ENCODE measurements around the gene ABHD15.

The ABHD15 gene

GRCh38 chr17:29571883-29572681 is 5.2 kb upstream of the ABHD15 start:
- no peak overlapping the region for H3K4me3 ChIP-seq (replicated peaks in 1 of 2; ENCODE audit: low read depth in 2 of 2, low read length in 2 of 2)
- DNase-seq (ENCODE audit: low read depth in 2 of 2) = no peak
- TF ChIP-seq, protein P1, sequence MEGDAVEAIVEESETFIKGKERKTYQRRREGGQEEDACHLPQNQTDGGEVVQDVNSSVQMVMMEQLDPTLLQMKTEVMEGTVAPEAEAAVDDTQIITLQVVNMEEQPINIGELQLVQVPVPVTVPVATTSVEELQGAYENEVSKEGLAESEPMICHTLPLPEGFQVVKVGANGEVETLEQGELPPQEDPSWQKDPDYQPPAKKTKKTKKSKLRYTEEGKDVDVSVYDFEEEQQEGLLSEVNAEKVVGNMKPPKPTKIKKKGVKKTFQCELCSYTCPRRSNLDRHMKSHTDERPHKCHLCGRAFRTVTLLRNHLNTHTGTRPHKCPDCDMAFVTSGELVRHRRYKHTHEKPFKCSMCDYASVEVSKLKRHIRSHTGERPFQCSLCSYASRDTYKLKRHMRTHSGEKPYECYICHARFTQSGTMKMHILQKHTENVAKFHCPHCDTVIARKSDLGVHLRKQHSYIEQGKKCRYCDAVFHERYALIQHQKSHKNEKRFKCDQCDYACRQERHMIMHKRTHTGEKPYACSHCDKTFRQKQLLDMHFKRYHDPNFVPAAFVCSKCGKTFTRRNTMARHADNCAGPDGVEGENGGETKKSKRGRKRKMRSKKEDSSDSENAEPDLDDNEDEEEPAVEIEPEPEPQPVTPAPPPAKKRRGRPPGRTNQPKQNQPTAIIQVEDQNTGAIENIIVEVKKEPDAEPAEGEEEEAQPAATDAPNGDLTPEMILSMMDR (IDR thresholded peaks at IDR 0.05; ENCODE audit: low read depth, low read length) = no peak

DNA sequence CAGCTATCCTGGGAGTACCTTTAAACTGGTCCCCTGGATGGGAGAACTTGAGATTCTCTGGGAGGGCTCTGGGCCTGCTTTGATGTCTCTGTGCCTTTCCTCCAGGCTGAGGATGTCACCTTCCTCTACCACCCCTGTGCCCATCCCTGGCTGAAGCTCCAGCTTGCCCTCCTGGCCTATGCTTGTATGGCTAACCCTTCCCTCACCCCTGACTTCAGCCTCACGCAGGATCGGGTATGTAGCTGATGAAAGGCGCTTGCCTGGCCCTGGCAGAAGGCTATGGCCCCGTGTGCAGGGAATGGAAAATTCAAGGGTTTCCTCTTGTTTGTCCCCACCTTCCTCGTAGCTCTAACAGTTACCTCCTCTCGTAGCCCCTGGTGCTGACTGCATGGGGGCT is 4.6 kb upstream of the ABHD15 start:
- H3K4me3 ChIP-seq (replicated peaks in 1 of 2; ENCODE audit: low read depth in 2 of 2, low read length in 2 of 2) = no peak overlapping the region
- TF ChIP-seq, protein P1 (IDR thresholded peaks at IDR 0.05; ENCODE audit: low read depth, low read length) = no peak
- no peak for DNase-seq (ENCODE audit: low read depth in 2 of 2)

DNA sequence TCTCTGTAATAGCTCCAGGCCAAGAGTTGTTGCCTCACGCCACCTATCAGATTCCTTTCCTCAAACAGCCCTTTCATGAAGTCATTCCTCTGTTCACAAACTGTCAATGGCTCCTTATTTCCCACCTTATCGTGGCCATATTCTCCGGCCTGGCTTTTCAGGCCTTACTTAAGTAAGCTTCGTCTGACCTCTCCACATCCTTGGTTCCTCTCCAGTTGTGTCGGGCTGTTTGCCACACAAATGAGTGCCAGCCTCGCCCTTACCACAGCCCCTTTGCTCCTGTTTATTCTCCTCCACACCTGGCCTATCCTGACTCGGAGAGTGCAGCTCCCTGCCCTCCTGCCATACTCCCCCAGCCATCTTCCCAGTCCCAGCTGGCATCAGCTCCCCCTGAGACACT is 3.7 kb upstream of the ABHD15 start:
- TF ChIP-seq, protein P1 (IDR thresholded peaks at IDR 0.05; ENCODE audit: low read depth, low read length) = no peak
- no peak for DNase-seq (ENCODE audit: low read depth in 2 of 2)
- H3K4me3 ChIP-seq (replicated peaks in 1 of 2; ENCODE audit: low read depth in 2 of 2, low read length in 2 of 2) = no peak overlapping the region

DNA sequence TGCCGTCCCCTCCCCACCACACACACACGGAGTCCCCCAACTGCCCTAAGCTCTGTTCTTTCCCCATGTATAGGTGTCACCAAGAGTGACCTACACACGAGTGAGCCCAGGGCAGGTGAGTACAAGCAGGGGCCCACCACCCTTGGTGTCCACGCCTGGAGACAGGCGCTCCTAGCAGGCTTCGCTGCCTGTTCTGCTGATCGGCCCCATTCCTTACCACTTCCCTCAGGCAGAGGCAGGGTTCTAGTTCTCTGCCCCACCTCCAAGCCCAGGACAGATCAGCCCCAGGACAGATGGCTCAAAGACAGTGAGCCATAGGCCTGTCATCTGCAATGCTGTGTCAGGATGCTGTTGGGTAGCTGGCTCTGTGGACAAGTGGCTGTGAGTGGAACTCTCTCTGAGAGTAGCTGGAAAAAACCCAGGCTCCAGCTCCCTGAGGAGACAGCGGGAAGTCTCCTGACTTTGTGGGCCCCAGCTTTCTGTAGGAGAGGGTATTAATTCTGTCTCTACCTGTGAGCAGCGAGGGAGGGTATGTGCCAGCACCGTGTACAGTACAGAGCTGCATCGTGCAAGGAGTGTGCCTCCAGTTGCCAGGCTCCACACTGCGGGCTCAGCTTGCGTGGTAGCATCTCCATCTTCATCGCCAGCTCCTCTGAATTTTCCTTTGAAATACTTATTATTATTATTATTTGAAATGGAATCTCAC is 2.6 kb upstream of the ABHD15 start:
- peak in 1 of 2 donors; percentile 28 for DNase-seq (ENCODE audit: low read depth in 2 of 2)
- H3K4me3 ChIP-seq (replicated peaks in 1 of 2; ENCODE audit: low read depth in 2 of 2, low read length in 2 of 2) = peak overlapping the region; percentile 67 to 80
- TF ChIP-seq, protein P1 (IDR thresholded peaks at IDR 0.05; ENCODE audit: low read depth, low read length) = no peak

DNA sequence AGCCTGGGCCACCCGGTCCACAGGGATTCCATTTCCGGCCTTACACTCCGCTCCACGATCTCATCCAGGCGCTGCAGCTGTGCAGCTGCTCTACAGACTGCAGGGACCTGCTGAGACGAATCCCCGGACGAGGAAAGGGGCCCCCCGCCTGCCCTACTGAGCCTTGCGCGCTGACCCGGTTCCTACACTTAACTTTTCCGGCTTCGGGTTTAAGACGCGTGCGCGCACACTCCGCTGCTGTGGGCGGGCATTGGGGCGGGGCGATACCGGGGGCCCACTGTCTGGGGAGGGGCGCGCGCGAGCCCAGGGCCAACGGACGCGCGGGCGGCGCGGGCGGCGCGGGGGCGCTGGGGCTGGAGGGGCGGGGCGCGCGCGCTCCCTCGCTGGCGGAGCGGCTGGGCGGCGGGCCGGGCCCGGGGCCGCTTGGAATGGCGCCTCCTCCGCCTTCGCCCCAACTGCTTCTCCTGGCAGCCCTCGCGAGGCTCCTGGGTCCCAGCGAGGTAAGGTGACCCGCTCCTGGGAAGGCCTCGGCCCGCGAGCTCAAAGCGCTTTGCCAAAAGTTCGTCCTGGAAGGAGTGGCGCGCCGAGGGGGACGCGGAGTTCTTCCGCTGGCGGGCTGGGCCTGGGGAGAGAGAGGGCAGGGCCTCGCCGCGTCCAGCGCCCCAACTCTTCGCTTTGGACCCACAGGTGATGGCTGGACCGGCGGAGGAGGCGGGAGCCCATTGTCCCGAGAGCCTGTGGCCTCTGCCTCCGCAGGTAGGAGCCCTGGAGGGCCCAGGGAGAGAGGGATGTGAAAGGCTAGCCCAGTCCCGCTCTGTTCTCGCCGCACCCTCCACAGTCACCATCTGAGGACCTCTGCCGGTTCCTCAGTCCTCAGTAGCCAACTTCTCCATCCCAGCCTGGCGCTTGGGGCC is 1.8 kb upstream of the ABHD15 start, which contains the start of gene TP53I13:
TSS of gene TP53I13 (plus strand) at position 371 of the 914 bp plus-strand sequence. CDS start at position 429, 58 bp downstream.
- TF ChIP-seq, protein P1 (IDR thresholded peaks at IDR 0.05; ENCODE audit: low read depth, low read length) = no peak
- H3K4me3 ChIP-seq (replicated peaks in 1 of 2; ENCODE audit: low read depth in 2 of 2, low read length in 2 of 2) = peak within 1 kb of the TSS; percentile 67 to 80
- DNase-seq (ENCODE audit: low read depth in 2 of 2) = peak; percentile 77 to 86

DNA sequence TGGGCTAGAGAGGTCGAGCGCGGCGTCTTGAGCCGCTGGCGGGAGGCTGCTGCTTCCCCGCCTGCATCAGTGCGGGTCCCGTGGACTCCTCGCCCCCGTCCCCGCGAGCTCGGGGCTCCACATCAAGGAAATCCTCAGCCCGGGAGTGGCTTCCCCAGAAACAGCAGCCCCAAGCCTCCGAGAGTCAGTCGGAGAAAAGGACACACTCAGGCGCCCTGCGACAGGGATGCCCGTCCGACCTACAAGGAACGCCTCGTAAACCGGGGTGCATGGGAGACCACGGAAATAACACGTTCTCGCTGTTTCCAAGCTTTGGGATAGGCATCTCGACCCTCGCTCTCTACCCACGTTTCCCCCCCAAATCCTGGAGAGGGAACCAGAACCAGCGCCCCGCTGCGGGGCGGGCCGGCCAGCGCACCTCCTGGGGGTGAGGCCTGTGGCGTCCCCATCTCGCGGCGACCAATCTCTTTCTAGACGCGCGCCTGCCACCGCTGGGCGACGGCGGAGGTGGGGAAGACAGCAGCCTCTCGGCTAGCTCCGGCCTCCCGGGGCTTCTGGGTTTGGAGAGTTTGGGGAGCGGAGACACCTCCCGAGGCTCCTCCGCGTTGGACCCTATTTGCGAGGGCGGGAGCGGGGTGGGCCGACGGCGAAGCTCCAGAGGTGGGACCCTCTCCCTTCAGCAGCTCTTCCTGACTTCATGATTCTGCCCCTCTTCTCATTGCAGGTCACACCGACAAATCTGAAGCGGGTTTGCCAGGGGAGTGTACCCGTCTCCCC is 905 bp upstream of the ABHD15 start:
- DNase-seq (ENCODE audit: low read depth in 2 of 2) = peak; percentile 38 to 53
- peak overlapping the region; percentile 67 to 69 for H3K4me3 ChIP-seq (replicated peaks in 1 of 2; ENCODE audit: low read depth in 2 of 2, low read length in 2 of 2)
- TF ChIP-seq, protein P1 (IDR thresholded peaks at IDR 0.05; ENCODE audit: low read depth, low read length) = peak; percentile 37
